Stimulated activated CD8-positive, alpha-beta memory T cell treated with anti-CD3 and anti-CD28 coated beads, Interleukin-12 subunit alpha, Interleukin-12 subunit beta, amount 100 ng/mL, for 4 hours (primary cell): ENCODE measurements around the gene CSF1.
"Not testable (repeated sequence)": the region's sequence is repeated elsewhere in the genome, so short reads cannot be mapped to it uniquely, and the experiment has no call there.

Experiments used
- DNase-seq: peaks from one replicate; pipeline ENCODE4 v3.0.0-alpha.2; 2020; ENCODE audit warnings: low read depth

The CSF1 gene

GRCh38 chr1:109919303-109919702, 8.7 kb downstream of the CSF1 start:
- no peak for DNase-seq

- not testable (repeated sequence) for DNase-seq
Observed at GRCh38 chr1:109920391-109920790, 9.7 kb downstream of the CSF1 start.

- no peak for DNase-seq
Observed at GRCh38 chr1:109922326-109922725, 11.7 kb downstream of the CSF1 start.

GRCh38 chr1:109923131-109923945, 12.7 kb downstream of the CSF1 start:
- no peak for DNase-seq

GRCh38 chr1:109923946-109924275, 13.3 kb downstream of the CSF1 start:
- DNase-seq, result no peak

GRCh38 chr1:109924316-109924715, 13.7 kb downstream of the CSF1 start:
- no peak for DNase-seq

GRCh38 chr1:109925159-109925990, 14.7 kb downstream of the CSF1 start:
- DNase-seq, result no peak

- no peak for DNase-seq
Observed at GRCh38 chr1:109926662-109927300, 16.1 kb downstream of the CSF1 start.

- no peak for DNase-seq
Observed at GRCh38 chr1:109927356-109927755, 16.7 kb downstream of the CSF1 start.

- DNase-seq, result no peak
Observed at GRCh38 chr1:109927911-109928321, 17.3 kb downstream of the CSF1 start.

GRCh38 chr1:109928591-109929111, 18.0 kb downstream of the CSF1 start:
- DNase-seq, result no peak

- DNase-seq, result no peak
Observed at GRCh38 chr1:109929170-109929569, 18.5 kb downstream of the CSF1 start.

- DNase-seq, result no peak
Observed at GRCh38 chr1:109929588-109930251, 19.1 kb downstream of the CSF1 start.

- no peak for DNase-seq
Observed at GRCh38 chr1:109930252-109930993, 19.8 kb downstream of the CSF1 start.

GRCh38 chr1:109931189-109931731, 20.6 kb downstream of the CSF1 start:
- no peak for DNase-seq

GRCh38 chr1:109931911-109932636, 21.4 kb downstream of the CSF1 start:
- no peak for DNase-seq

GRCh38 chr1:109932679-109933078, 22.0 kb downstream of the CSF1 start:
- no peak for DNase-seq

GRCh38 chr1:109933856-109934711, 23.4 kb downstream of the CSF1 start:
- no peak for DNase-seq

GRCh38 chr1:109935451-109935900, 24.8 kb downstream of the CSF1 start:
- no peak for DNase-seq
